GM23248 (cell line): ENCODE data around the gene INPP5A. TPM values are rescaled to one million over a fixed set of nuclear protein-coding genes. Genes with fewer than 3 reads are reported as not detected.

ENCODE experiments used
- DNase-seq: peaks from one replicate; pipeline ENCODE4 v3.0.0-alpha.2; 2015
- H2AFZ ChIP-seq: fragments of 200-600 bp; sonication (generic); 2 replicates; pipeline ENCODE4 v1.6.1; 2016; ENCODE audit warnings: antibody characterized with exemption
- H3F3A ChIP-seq: fragments of 200-600 bp; sonication (generic); 2 replicates; pipeline ENCODE4 v1.6.1; 2016; ENCODE audit warnings: mild to moderate bottlenecking, antibody characterized with exemption, mixed run types; ENCODE audit not compliant: insufficient read depth
- H3K27ac ChIP-seq: fragments of 200-600 bp; sonication (generic); 2 replicates; pipeline ENCODE4 v1.5.1; 2016; ENCODE audit warnings: mild to moderate bottlenecking
- H3K27me3 ChIP-seq: fragments of 200-600 bp; sonication (generic); replicated peaks from 2 replicates; pipeline ENCODE4 v1.6.1; 2016; ENCODE audit warnings: mild to moderate bottlenecking; ENCODE audit not compliant: insufficient read depth
- H3K36me3 ChIP-seq: fragments of 200-600 bp; sonication (generic); 2 replicates; pipeline ENCODE4 v1.6.1; 2016; ENCODE audit warnings: low read depth, mild to moderate bottlenecking
- H3K4me1 ChIP-seq: fragments of 200-600 bp; sonication (generic); 2 replicates; pipeline ENCODE4 v1.6.1; 2016; ENCODE audit warnings: mild to moderate bottlenecking; ENCODE audit not compliant: insufficient read depth
- H3K4me2 ChIP-seq: fragments of 200-600 bp; sonication (generic); one replicate; pipeline ENCODE4 v1.6.1; 2016; ENCODE audit warnings: mild to moderate bottlenecking; ENCODE audit not compliant: unreplicated experiment
- H3K4me3 ChIP-seq: fragments of 200-600 bp; sonication (generic); 2 replicates; pipeline ENCODE4 v1.5.1; 2016; ENCODE audit warnings: mild to moderate bottlenecking
- H3K79me2 ChIP-seq: fragments of 200-600 bp; sonication (generic); 2 replicates; pipeline ENCODE4 v1.6.1; 2016; ENCODE audit warnings: mild to moderate bottlenecking; ENCODE audit not compliant: insufficient read depth
- H3K9ac ChIP-seq: fragments of 200-600 bp; sonication (generic); 2 replicates; pipeline ENCODE4 v1.6.1; 2016; ENCODE audit warnings: mild to moderate bottlenecking
- H3K9me2 ChIP-seq: fragments of 200-600 bp; sonication (generic); 2 replicates; pipeline ENCODE4 v1.6.1; 2016; ENCODE audit warnings: mixed run types, mild to moderate bottlenecking, moderate library complexity; ENCODE audit not compliant: insufficient read depth
- H3K9me3 ChIP-seq: fragments of 200-600 bp; sonication (generic); one replicate; pipeline ENCODE4 v1.6.1; 2017; ENCODE audit warnings: low read depth
- H4K20me1 ChIP-seq: fragments of 200-600 bp; sonication (generic); 2 replicates; pipeline ENCODE4 v1.6.0; 2016; ENCODE audit not compliant: insufficient read depth
- EZH2 ChIP-seq: fragments of 200-600 bp; sonication (generic); IDR thresholded peaks from 2 replicates; pipeline ENCODE4 v1.6.1; 2018; ENCODE audit warnings: antibody characterized with exemption, mild to moderate bottlenecking; ENCODE audit not compliant: insufficient read depth, poor library complexity, severe bottlenecking
- EZH2phosphoT487 ChIP-seq: fragments of 200-600 bp; sonication (generic); IDR thresholded peaks from 2 replicates; pipeline ENCODE4 v1.6.1; 2018; ENCODE audit warnings: antibody characterized with exemption, moderate library complexity, mild to moderate bottlenecking, low read depth; ENCODE audit not compliant: insufficient read depth
- WGBS, 2 experiments: methylation state at CpG; one replicate each; pipeline ENCODE4 v1.1.6; 2015 to 2017; ENCODE audit warnings: low lambda C conversion rate in 2 of 2, low coverage in 1 of 2; ENCODE audit errors: missing lambda C conversion rate in 2 of 2; 5-methylcytosine and 5-hydroxymethylcytosine counted together
- in situ Hi-C: fragments of 300-500 bp; cut with MboI; formaldehyde crosslinking; loops from 2 replicates; pipeline ENCODE4 v1.15.0; 2020
- polyA plus RNA-seq: library from polyadenylated mRNA; unstranded; fragments of >200 nt; fragmentation: Nextera tagmentation; extraction: Ambion mirVana; gene quantifications from 2 replicates; pipeline ENCODE4 v1.2.1, GENCODE V29; 2016
- total RNA-seq: library from RNA; depleted of rRNA; stranded (reverse); fragments of >200 nt; shearing (Covaris generic); gene quantifications from 2 replicates; pipeline ENCODE4 v1.2.3, GENCODE V29; 2014

The INPP5A gene
- total and polyA plus RNA-seq, 2 experiments from 2014 or later, result 2.3 to 35.2 TPM

- TF ChIP-seq EZH2phosphoT487 (no peak), EZH2 (no peak)
- no peak for DNase-seq
- 0 out of 2 replicates have a peak overlapping the region, but pooled peaks have one; percentile 73 for H3K9ac ChIP-seq
- H2AFZ ChIP-seq, result no peak overlapping the region
- H3K36me3 ChIP-seq, result no peaks in the 10 kb centered on the region
- no peaks in the 10 kb centered on the region for H3K27me3 ChIP-seq
- in situ Hi-C loops, result no loop called here
- peak overlapping the region; percentile 55; the same call in 1 of the 2 replicates for H3K27ac ChIP-seq
- H3F3A ChIP-seq, result 0 out of 2 replicates have a peak, but pooled peaks cover 5% of the 10 kb centered on the region
- peaks cover 33% of the 10 kb centered on the region for H3K4me1 ChIP-seq
- H3K9me2 ChIP-seq, result no peaks in the 10 kb centered on the region
- peaks cover 21% of the 10 kb centered on the region for H3K79me2 ChIP-seq
- H4K20me1 ChIP-seq, result no peaks in the 10 kb centered on the region
- no peak overlapping the region for H3K4me2 ChIP-seq
- no peak overlapping the region for H3K4me3 ChIP-seq
- WGBS, 2 experiments, result 92% methylated on average over 21 of the region's 21 CpGs
- no peaks in the 10 kb centered on the region for H3K9me3 ChIP-seq
Observed at GRCh38 chr10:132628966-132629900, 91.6 kb downstream of the INPP5A start.

GRCh38 chr10:132630156-132630555, 92.6 kb downstream of the INPP5A start:
- DNase-seq, result no peak
- H3K27me3 ChIP-seq, result no peaks in the 10 kb centered on the region
- H3K4me2 ChIP-seq, result no peak overlapping the region
- H3F3A ChIP-seq, result 0 out of 2 replicates have a peak, but pooled peaks cover 5% of the 10 kb centered on the region
- 81 to 85% methylated on average over 5 of the region's 5 CpGs for WGBS, 2 experiments
- no peak overlapping the region for H3K9ac ChIP-seq
- H2AFZ ChIP-seq, result no peak overlapping the region
- no peaks in the 10 kb centered on the region for H4K20me1 ChIP-seq
- H3K36me3 ChIP-seq, result no peaks in the 10 kb centered on the region
- no peak overlapping the region for H3K4me3 ChIP-seq
- peaks cover 33% of the 10 kb centered on the region for H3K4me1 ChIP-seq
- H3K27ac ChIP-seq, result no peak overlapping the region
- in situ Hi-C loops, result loop anchor here (5.0 to 10.0 kb wide), 2 partner anchors 173 to 405 kb away; no protein-coding TSS in a partner anchor
- H3K79me2 ChIP-seq, result peaks cover 30% of the 10 kb centered on the region
- H3K9me2 ChIP-seq, result no peaks in the 10 kb centered on the region
- TF ChIP-seq EZH2 (no peak), EZH2phosphoT487 (no peak)
- no peaks in the 10 kb centered on the region for H3K9me3 ChIP-seq

- no peak overlapping the region for H2AFZ ChIP-seq
- in situ Hi-C loops, result loop anchor here (5.0 to 10.0 kb wide), 2 partner anchors 174 to 406 kb away; no protein-coding TSS in a partner anchor
- H3K4me2 ChIP-seq, result peak overlapping the region; percentile 12
- peaks cover 33% of the 10 kb centered on the region for H3K79me2 ChIP-seq
- no peaks in the 10 kb centered on the region for H3K9me2 ChIP-seq
- H3F3A ChIP-seq, result 0 out of 2 replicates have a peak, but pooled peaks cover 5% of the 10 kb centered on the region
- TF ChIP-seq EZH2, result no peak
- TF ChIP-seq EZH2phosphoT487, result no peak
- peaks cover 33% of the 10 kb centered on the region for H3K4me1 ChIP-seq
- H4K20me1 ChIP-seq, result no peaks in the 10 kb centered on the region
- DNase-seq, result peak; percentile 59
- no peaks in the 10 kb centered on the region for H3K27me3 ChIP-seq
- no peaks in the 10 kb centered on the region for H3K36me3 ChIP-seq
- no peak overlapping the region for H3K4me3 ChIP-seq
- no peaks in the 10 kb centered on the region for H3K9me3 ChIP-seq
- H3K27ac ChIP-seq, result no peak overlapping the region
- WGBS, 2 experiments, result 68 to 78% methylated on average over 9 to 24 of the region's 24 CpGs
- H3K9ac ChIP-seq, result 0 out of 2 replicates have a peak overlapping the region, but pooled peaks have one; percentile 30
Observed at GRCh38 chr10:132630666-132631337, 93.2 kb downstream of the INPP5A start.

GRCh38 chr10:132631338-132631735, 93.8 kb downstream of the INPP5A start:
- peak; percentile 49 for DNase-seq
- no peak overlapping the region for H3K27ac ChIP-seq
- no peaks in the 10 kb centered on the region for H3K36me3 ChIP-seq
- H3K9me2 ChIP-seq, result no peaks in the 10 kb centered on the region
- 41 to 42% methylated on average over 18 of the region's 18 CpGs for WGBS, 2 experiments
- no peaks in the 10 kb centered on the region for H3K9me3 ChIP-seq
- peak overlapping the region; percentile 30; the same call in 1 of the 2 replicates for H3K9ac ChIP-seq
- no peak overlapping the region for H2AFZ ChIP-seq
- H3K79me2 ChIP-seq, result peaks cover 38% of the 10 kb centered on the region
- H3F3A ChIP-seq, result 0 out of 2 replicates have a peak, but pooled peaks cover 5% of the 10 kb centered on the region
- H3K4me3 ChIP-seq, result no peak overlapping the region
- peaks cover 33% of the 10 kb centered on the region for H3K4me1 ChIP-seq
- in situ Hi-C loops, result loop anchor here (5.0 to 10.0 kb wide), 2 partner anchors 174 to 407 kb away; no protein-coding TSS in a partner anchor
- no peaks in the 10 kb centered on the region for H3K27me3 ChIP-seq
- H3K4me2 ChIP-seq, result peak overlapping the region; percentile 12
- H4K20me1 ChIP-seq, result no peaks in the 10 kb centered on the region
- TF ChIP-seq EZH2phosphoT487 (no peak), EZH2 (no peak)
